ENCODE data around the gene OR6K2.

Gene OR6K2

DNA sequence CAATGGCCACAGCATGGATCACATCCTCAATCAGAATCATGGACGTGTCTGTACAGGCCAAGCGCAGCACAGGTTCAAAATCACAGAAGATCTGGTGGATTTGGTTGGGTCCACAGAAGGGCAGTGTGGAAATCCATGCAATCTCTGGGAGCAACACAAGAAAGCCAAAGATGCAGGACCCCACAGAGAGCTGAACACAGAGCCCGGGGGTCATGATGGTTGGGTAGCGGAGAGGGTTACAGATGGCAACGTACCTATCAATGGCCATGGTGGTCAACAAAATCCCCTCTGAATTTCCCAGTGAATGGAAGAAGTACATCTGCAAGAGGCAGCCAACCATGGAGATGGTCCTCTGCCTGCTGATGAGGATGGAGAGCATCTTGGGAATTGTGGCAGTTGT is 24.0 kb upstream of the OR6K2 start:
- Histone ChIP-seq H3K27ac (ENCODE audit: low read length) (no peak overlapping the region), H3K9me3 (ENCODE audit: insufficient read depth, low read length, severe bottlenecking) (no peaks in the 10 kb centered on the region), H3K36me3 (ENCODE audit: insufficient read depth, low read length) (no peaks in the 10 kb centered on the region), H3K79me2 (ENCODE audit: insufficient read depth, low read length) (no peaks in the 10 kb centered on the region), H4K20me1 (ENCODE audit: insufficient read depth, low read length) (no peaks in the 10 kb centered on the region), H3K4me1 (ENCODE audit: insufficient read depth, low read length) (no peaks in the 10 kb centered on the region), H2AFZ (ENCODE audit: low read depth, low read length) (no peak overlapping the region), H3K4me3 (ENCODE audit: low read depth in 1 of 2, low read length in 2 of 2) (no peak overlapping the region), H3K4me2 (ENCODE audit: insufficient read depth, low read length) (no peak overlapping the region), H3K9ac (ENCODE audit: low read depth, low read length) (no peak overlapping the region), H3K27me3 (ENCODE audit: insufficient read depth, low read length, poor library complexity) (peaks cover 23% of the 10 kb centered on the region)
- ATAC-seq (ENCODE audit: insufficient read depth, low read depth) (no peak), DNase-seq (no peak)
- TF ChIP-seq, protein P1, sequence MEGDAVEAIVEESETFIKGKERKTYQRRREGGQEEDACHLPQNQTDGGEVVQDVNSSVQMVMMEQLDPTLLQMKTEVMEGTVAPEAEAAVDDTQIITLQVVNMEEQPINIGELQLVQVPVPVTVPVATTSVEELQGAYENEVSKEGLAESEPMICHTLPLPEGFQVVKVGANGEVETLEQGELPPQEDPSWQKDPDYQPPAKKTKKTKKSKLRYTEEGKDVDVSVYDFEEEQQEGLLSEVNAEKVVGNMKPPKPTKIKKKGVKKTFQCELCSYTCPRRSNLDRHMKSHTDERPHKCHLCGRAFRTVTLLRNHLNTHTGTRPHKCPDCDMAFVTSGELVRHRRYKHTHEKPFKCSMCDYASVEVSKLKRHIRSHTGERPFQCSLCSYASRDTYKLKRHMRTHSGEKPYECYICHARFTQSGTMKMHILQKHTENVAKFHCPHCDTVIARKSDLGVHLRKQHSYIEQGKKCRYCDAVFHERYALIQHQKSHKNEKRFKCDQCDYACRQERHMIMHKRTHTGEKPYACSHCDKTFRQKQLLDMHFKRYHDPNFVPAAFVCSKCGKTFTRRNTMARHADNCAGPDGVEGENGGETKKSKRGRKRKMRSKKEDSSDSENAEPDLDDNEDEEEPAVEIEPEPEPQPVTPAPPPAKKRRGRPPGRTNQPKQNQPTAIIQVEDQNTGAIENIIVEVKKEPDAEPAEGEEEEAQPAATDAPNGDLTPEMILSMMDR (IDR thresholded peaks at IDR 0.05; ENCODE audit: borderline replicate concordance, extremely low read depth, low read length, poor library complexity, severe bottlenecking), result no peak
- TF ChIP-seq EZH2 (IDR thresholded peaks at IDR 0.05; ENCODE audit: borderline replicate concordance, low read depth, low read length, severe bottlenecking), result no peak

DNA sequence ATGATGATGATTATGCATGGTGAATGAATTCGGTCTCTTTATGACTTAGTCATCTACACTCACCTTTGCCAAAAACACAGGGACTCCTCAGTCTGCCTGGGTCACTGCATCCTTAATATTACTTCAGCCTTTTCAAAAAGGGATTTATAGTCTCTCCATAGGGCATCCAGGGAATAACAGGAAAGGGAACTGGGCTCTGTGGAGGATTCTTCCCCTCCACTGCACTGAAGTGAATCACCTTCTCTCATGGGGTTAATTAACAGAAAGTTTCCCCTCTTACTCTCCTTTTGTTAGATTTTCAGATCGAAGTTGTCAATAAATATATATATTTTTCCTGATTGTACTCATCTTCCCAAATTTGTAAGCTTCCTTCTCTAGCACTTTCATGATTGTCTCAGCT is 20.2 kb upstream of the OR6K2 start, which contains the start of gene OR6K3:
Gene OR6K3 (minus strand): TSS at position 101 of the 400 bp plus-strand sequence. CDS start 2,605 bp downstream, outside the sequence.
- Histone ChIP-seq H3K4me1 (ENCODE audit: insufficient read depth, low read length) (no peaks in the 10 kb centered on the region), H3K4me3 (ENCODE audit: low read depth in 1 of 2, low read length in 2 of 2) (no peak within 1 kb of the TSS), H3K4me2 (ENCODE audit: insufficient read depth, low read length) (no peak within 1 kb of the TSS), H3K36me3 (ENCODE audit: insufficient read depth, low read length) (no peaks in the 10 kb centered on the region), H3K27me3 (ENCODE audit: insufficient read depth, low read length, poor library complexity) (peaks cover 17% of the 10 kb centered on the region), H3K9me3 (ENCODE audit: insufficient read depth, low read length, severe bottlenecking) (no peaks in the 10 kb centered on the region), H3K79me2 (ENCODE audit: insufficient read depth, low read length) (no peaks in the 10 kb centered on the region), H3K27ac (ENCODE audit: low read length) (no peak within 1 kb of the TSS), H4K20me1 (ENCODE audit: insufficient read depth, low read length) (no peaks in the 10 kb centered on the region), H2AFZ (ENCODE audit: low read depth, low read length) (no peak within 1 kb of the TSS), H3K9ac (ENCODE audit: low read depth, low read length) (no peak within 1 kb of the TSS)
- DNase-seq (no peak), ATAC-seq (ENCODE audit: insufficient read depth, low read depth) (no peak)
- TF ChIP-seq EZH2 (IDR thresholded peaks at IDR 0.05; ENCODE audit: borderline replicate concordance, low read depth, low read length, severe bottlenecking), result no peak
- TF ChIP-seq, protein P1 (IDR thresholded peaks at IDR 0.05; ENCODE audit: borderline replicate concordance, extremely low read depth, low read length, poor library complexity, severe bottlenecking), result no peak

DNA sequence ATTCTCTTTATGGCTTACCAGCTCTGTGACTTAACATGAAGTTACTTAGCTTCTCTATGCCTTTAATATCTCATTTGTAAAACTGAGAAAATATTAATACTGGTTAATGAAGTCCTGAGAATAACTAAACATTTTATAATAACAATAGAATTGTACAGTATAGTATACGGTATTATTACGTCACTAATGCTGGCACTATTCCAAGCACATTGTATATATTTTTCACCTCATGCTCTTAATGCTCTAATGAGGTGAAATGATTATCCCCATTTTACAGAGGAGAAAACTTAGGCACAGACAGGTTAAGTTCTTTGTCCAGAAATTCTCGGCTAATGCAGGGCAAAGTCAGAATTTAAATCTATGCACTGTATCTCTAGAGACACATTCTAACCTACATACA is 19.2 kb upstream of the OR6K2 start:
- DNase-seq (no peak), ATAC-seq (ENCODE audit: insufficient read depth, low read depth) (no peak)
- H3K36me3 ChIP-seq (ENCODE audit: insufficient read depth, low read length), result no peaks in the 10 kb centered on the region
- no peak overlapping the region for H3K9ac ChIP-seq (ENCODE audit: low read depth, low read length)
- H3K4me3 ChIP-seq (ENCODE audit: low read depth in 1 of 2, low read length in 2 of 2), result no peak overlapping the region
- no peak for TF ChIP-seq EZH2 (IDR thresholded peaks at IDR 0.05; ENCODE audit: borderline replicate concordance, low read depth, low read length, severe bottlenecking)
- TF ChIP-seq, protein P1 (IDR thresholded peaks at IDR 0.05; ENCODE audit: borderline replicate concordance, extremely low read depth, low read length, poor library complexity, severe bottlenecking), result no peak
- H3K79me2 ChIP-seq (ENCODE audit: insufficient read depth, low read length), result no peaks in the 10 kb centered on the region
- no peaks in the 10 kb centered on the region for H4K20me1 ChIP-seq (ENCODE audit: insufficient read depth, low read length)
- no peaks in the 10 kb centered on the region for H3K4me1 ChIP-seq (ENCODE audit: insufficient read depth, low read length)
- no peaks in the 10 kb centered on the region for H3K9me3 ChIP-seq (ENCODE audit: insufficient read depth, low read length, severe bottlenecking)
- no peak overlapping the region for H3K4me2 ChIP-seq (ENCODE audit: insufficient read depth, low read length)
- no peak overlapping the region for H2AFZ ChIP-seq (ENCODE audit: low read depth, low read length)
- no peak overlapping the region for H3K27ac ChIP-seq (ENCODE audit: low read length)
- H3K27me3 ChIP-seq (ENCODE audit: insufficient read depth, low read length, poor library complexity), result peaks cover 19% of the 10 kb centered on the region

DNA sequence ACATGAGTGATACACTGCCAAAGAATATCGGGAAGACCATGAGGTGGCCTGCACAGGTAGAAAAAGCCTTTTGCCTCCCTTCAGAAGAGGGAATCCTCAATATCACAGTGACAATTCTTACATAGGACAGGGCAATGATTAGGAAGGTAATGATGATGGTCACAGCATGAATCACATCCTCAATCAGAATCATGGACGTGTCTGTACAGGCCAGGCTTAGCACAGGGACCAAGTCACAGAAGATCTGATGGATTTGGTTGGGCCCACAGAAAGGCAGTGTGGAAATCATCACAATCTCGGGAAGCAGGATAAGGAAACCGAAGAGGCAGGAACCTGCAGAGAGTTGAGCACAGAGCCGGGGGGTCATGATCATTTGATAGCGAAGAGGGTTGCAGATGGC is 16.9 kb upstream of the OR6K2 start:
- H3K27me3 ChIP-seq (ENCODE audit: insufficient read depth, low read length, poor library complexity), result peaks cover 15% of the 10 kb centered on the region
- no peak for ATAC-seq (ENCODE audit: insufficient read depth, low read depth)
- H3K9me3 ChIP-seq (ENCODE audit: insufficient read depth, low read length, severe bottlenecking), result no peaks in the 10 kb centered on the region
- no peaks in the 10 kb centered on the region for H3K4me1 ChIP-seq (ENCODE audit: insufficient read depth, low read length)
- no peak overlapping the region for H3K4me3 ChIP-seq (ENCODE audit: low read depth in 1 of 2, low read length in 2 of 2)
- H3K79me2 ChIP-seq (ENCODE audit: insufficient read depth, low read length), result no peaks in the 10 kb centered on the region
- TF ChIP-seq, protein P1 (IDR thresholded peaks at IDR 0.05; ENCODE audit: borderline replicate concordance, extremely low read depth, low read length, poor library complexity, severe bottlenecking), result no peak
- TF ChIP-seq EZH2 (IDR thresholded peaks at IDR 0.05; ENCODE audit: borderline replicate concordance, low read depth, low read length, severe bottlenecking), result no peak
- no peak for DNase-seq
- no peak overlapping the region for H2AFZ ChIP-seq (ENCODE audit: low read depth, low read length)
- H4K20me1 ChIP-seq (ENCODE audit: insufficient read depth, low read length), result no peaks in the 10 kb centered on the region
- no peak overlapping the region for H3K4me2 ChIP-seq (ENCODE audit: insufficient read depth, low read length)
- H3K36me3 ChIP-seq (ENCODE audit: insufficient read depth, low read length), result no peaks in the 10 kb centered on the region
- no peak overlapping the region for H3K9ac ChIP-seq (ENCODE audit: low read depth, low read length)
- no peak overlapping the region for H3K27ac ChIP-seq (ENCODE audit: low read length)

Data from DND-41 (cell line).